GM23248 (cell line): Measurements from ENCODE around the gene GPR176.

Experiments used
- EZH2 ChIP-seq: fragments of 200-600 bp; sonication (generic); IDR thresholded peaks from 2 replicates; pipeline ENCODE4 v1.6.1; 2018; ENCODE audit warnings: antibody characterized with exemption, mild to moderate bottlenecking; ENCODE audit not compliant: insufficient read depth, poor library complexity, severe bottlenecking
- EZH2phosphoT487 ChIP-seq: fragments of 200-600 bp; sonication (generic); IDR thresholded peaks from 2 replicates; pipeline ENCODE4 v1.6.1; 2018; ENCODE audit warnings: antibody characterized with exemption, moderate library complexity, mild to moderate bottlenecking, low read depth; ENCODE audit not compliant: insufficient read depth

DNA sequence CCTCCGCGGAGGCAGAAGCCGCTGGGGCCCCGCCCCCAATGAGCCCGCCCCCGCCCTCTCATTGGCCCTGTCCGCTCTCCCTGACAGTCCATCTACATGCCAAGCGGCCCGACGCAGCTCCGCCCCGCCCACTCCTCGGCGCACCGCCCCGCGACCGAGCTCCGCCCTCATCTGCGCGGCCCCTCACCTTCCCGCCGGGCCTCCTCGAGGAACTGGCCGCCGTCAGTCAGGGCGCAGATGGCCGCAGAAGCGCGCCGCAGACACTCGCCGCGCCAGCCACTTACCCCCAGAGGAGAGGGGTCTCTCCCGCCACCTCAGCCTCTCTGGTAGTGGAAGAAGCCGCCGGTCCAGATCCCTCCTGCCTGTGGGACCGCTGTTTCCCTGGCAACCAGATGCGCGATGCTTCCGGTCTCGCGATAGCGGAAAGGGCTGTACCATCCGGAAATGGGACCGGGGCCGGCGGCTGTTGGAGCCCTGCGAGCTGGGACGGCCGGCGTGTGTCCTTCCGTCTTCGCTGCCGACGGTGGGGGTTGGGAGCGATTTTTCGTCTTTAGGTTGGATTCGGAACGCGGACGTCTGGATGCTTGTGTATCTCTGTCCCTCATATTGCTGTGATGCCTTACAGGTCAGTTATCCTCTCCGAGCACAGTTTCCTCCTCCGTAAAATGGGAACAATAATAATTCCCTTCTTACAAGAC lies 137.5 kb downstream of the GPR176 start, which contains the start of gene FSIP1:
- TF ChIP-seq EZH2 (no peak), EZH2phosphoT487 (no peak)
